ENCODE results near the gene BIN2. TPM values are rescaled to one million over a fixed set of nuclear protein-coding genes. Genes with fewer than 3 reads are reported as not detected.

BIN2 gene
- polyA plus RNA-seq, 1 experiment = 0.04 TPM

DNA sequence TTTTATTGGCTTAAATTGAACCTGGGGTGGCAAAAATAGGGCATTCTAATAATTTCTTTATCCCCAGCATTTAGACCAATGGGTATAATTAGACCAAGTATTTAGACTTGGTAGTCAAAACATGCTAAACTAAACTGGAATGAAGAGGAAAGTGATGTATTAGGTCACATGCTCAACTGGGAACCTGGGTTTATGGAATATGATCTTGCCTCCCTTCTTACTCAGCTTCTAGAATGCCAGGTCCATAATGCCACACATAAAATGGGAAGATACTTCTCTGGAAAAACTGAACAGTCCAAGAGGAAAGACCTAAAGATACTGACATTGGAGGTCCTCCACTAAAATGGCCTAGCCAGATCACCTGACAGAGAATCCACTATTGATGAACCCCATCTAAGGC lies 6.2 kb upstream of the BIN2 start:
- H3K4me3 ChIP-seq (ENCODE audit: low read depth, low read length) = no peak overlapping the region
- no peak for DNase-seq (ENCODE audit: low read depth, low spot score)
- no peak overlapping the region for H3K27ac ChIP-seq (ENCODE audit: low read depth, low read length)
- no peaks in the 10 kb centered on the region; the same call in 1 of the 2 replicates for H3K9me3 ChIP-seq (ENCODE audit: control insufficient read depth, insufficient read depth, low read length)
- no peaks in the 10 kb centered on the region for H3K27me3 ChIP-seq (ENCODE audit: control insufficient read depth, insufficient read depth, low read length)
- POLR2A ChIA-PET = interaction anchor here (0.7 kb wide), 1 partner anchor 284 kb away, joined by 4 read pairs; no protein-coding TSS in a partner anchor
- TF ChIP-seq, protein P1, sequence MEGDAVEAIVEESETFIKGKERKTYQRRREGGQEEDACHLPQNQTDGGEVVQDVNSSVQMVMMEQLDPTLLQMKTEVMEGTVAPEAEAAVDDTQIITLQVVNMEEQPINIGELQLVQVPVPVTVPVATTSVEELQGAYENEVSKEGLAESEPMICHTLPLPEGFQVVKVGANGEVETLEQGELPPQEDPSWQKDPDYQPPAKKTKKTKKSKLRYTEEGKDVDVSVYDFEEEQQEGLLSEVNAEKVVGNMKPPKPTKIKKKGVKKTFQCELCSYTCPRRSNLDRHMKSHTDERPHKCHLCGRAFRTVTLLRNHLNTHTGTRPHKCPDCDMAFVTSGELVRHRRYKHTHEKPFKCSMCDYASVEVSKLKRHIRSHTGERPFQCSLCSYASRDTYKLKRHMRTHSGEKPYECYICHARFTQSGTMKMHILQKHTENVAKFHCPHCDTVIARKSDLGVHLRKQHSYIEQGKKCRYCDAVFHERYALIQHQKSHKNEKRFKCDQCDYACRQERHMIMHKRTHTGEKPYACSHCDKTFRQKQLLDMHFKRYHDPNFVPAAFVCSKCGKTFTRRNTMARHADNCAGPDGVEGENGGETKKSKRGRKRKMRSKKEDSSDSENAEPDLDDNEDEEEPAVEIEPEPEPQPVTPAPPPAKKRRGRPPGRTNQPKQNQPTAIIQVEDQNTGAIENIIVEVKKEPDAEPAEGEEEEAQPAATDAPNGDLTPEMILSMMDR (IDR thresholded peaks at IDR 0.05; ENCODE audit: low read depth, low read length) = no peak
- CTCF ChIA-PET = interaction anchor here (0.6 to 4.3 kb wide), 2 partner anchors 11 to 406 kb away, joined by 4 to 31 read pairs; no protein-coding TSS in a partner anchor

DNA sequence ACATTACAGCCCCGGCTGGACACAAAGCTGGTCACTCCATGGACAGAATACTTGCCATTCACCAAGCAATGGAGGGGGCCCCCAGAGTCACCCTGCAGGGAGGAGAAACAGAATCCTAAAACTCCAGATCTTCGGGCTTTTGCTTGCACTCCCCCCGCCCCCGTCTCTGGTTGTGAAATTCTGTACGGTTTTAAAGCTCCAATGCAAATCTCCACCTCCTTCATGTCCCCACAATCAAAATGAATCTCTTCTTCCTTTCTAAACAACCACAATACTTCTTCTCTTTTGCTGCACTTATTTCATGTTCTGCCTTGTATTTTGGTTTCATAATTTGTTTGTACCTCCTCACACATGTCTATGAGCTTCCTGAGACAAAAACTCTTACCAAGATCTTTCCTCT lies 5.8 kb upstream of the BIN2 start:
- no peak for DNase-seq (ENCODE audit: low read depth, low spot score)
- Histone ChIP-seq H3K9me3 (ENCODE audit: control insufficient read depth, insufficient read depth, low read length) (no peaks in the 10 kb centered on the region; the same call in 1 of the 2 replicates), H3K27me3 (ENCODE audit: control insufficient read depth, insufficient read depth, low read length) (no peaks in the 10 kb centered on the region), H3K4me3 (ENCODE audit: low read depth, low read length) (no peak overlapping the region), H3K27ac (ENCODE audit: low read depth, low read length) (no peak overlapping the region)
- POLR2A ChIA-PET = interaction anchor here (0.7 kb wide), 1 partner anchor 284 kb away, joined by 4 read pairs; no protein-coding TSS in a partner anchor
- CTCF ChIA-PET = interaction anchor here (0.6 to 4.3 kb wide), 2 partner anchors 11 to 406 kb away, joined by 4 to 31 read pairs; no protein-coding TSS in a partner anchor
- TF ChIP-seq, protein P1 (IDR thresholded peaks at IDR 0.05; ENCODE audit: low read depth, low read length) = no peak

DNA sequence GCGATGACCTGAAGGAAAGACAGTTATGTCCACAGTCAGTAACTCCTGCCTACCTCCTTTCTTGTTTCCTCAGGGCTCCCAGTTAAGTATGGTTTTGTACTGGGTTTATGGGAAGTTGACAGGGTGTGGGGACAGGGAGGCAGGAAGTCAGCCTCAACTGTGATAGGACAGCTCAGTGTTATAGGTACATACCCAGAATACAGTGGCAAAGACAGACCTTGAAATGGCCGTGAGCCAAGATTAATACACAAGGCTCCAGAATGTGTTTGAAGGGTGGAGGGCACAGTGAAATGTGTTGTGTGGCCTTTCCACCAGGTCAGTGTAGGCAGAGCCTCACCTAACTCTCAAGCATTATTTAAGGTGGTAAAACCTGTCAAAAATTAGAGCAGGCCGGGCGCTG lies 4.6 kb upstream of the BIN2 start:
- no peaks in the 10 kb centered on the region; the same call in 1 of the 2 replicates for H3K9me3 ChIP-seq (ENCODE audit: control insufficient read depth, insufficient read depth, low read length)
- no peaks in the 10 kb centered on the region for H3K27me3 ChIP-seq (ENCODE audit: control insufficient read depth, insufficient read depth, low read length)
- TF ChIP-seq, protein P1 (IDR thresholded peaks at IDR 0.05; ENCODE audit: low read depth, low read length) = no peak
- ChIA-PET CTCF (interaction anchor here (3.1 kb wide), 1 partner anchor 13 kb away, joined by 15 read pairs; no protein-coding TSS in a partner anchor), POLR2A (no interaction called here)
- no peak for DNase-seq (ENCODE audit: low read depth, low spot score)
- H3K27ac ChIP-seq (ENCODE audit: low read depth, low read length) = no peak overlapping the region
- H3K4me3 ChIP-seq (ENCODE audit: low read depth, low read length) = no peak overlapping the region

DNA sequence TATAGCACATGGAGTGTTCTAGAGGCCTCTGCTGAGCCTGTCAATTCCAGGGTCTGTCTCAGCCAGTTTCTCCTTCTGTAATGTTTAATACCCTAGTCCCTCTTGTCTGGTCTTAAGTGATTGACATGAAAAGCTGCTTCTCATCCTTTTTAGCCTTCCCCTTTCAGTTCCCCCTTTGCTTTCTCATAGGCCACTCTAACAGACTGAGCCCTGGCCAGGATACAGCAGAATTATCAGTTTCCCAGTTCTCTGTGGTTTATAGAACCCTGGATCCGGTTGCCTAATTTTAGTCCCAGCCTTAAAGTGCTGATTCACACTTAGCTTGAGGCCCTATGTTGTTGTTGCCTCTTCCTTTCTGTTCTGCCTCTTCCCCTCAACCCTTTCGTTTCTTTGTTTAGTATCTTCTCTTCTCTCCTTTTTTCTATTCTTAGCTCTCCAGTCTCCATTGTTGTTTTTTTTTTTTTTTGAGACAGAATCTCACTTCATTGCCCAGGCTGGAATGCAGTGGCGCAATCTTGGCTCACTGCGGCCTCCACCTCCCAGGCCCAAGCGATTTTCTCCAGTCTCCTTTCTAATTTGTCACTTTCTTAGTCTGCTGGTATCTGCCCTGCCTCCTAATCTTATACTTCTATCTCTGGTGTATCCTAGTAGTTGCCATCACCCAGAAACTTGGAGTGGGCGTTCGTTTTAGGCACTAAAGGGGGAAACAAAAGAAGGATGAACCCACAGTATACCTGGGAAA lies 2.9 kb upstream of the BIN2 start:
- DNase-seq (ENCODE audit: low read depth, low spot score) = no peak
- Histone ChIP-seq H3K27me3 (ENCODE audit: control insufficient read depth, insufficient read depth, low read length) (no peaks in the 10 kb centered on the region), H3K9me3 (ENCODE audit: control insufficient read depth, insufficient read depth, low read length) (no peaks in the 10 kb centered on the region; the same call in 1 of the 2 replicates), H3K4me3 (ENCODE audit: low read depth, low read length) (no peak overlapping the region), H3K27ac (ENCODE audit: low read depth, low read length) (peak overlapping the region; percentile 34)
- CTCF ChIA-PET = interaction anchor here (0.6 to 3.1 kb wide), 3 partner anchors 14 to 848 kb away, joined by 3 to 15 read pairs (median 3); no protein-coding TSS in a partner anchor
- TF ChIP-seq, protein P1 (IDR thresholded peaks at IDR 0.05; ENCODE audit: low read depth, low read length) = no peak
- POLR2A ChIA-PET = interaction anchor here (0.7 kb wide), 2 partner anchors 24 to 502 kb away, joined by 5 to 10 read pairs; no protein-coding TSS in a partner anchor

DNA sequence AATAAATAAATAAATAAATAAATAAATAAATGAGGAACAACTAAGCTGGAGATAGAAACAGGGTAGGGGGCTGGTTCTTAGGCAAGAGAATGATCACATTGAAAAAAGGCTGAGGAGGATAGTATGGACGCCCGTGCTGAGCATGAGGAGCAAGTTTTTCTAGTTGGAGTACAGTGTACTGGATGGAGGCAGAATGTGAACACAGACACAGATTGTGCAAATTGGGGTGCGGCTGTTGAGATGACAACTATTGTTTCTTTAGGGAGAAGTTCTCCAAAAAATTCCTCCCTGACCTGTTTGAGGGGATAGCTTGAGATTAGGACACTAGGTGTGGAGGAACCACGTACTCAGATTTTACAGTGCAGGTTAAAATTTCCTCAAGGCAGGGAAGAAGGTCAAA lies 979 bp upstream of the BIN2 start:
- Histone ChIP-seq H3K27ac (ENCODE audit: low read depth, low read length) (no peak overlapping the region), H3K9me3 (ENCODE audit: control insufficient read depth, insufficient read depth, low read length) (no peaks in the 10 kb centered on the region), H3K27me3 (ENCODE audit: control insufficient read depth, insufficient read depth, low read length) (no peaks in the 10 kb centered on the region), H3K4me3 (ENCODE audit: low read depth, low read length) (no peak overlapping the region)
- TF ChIP-seq, protein P1 (IDR thresholded peaks at IDR 0.05; ENCODE audit: low read depth, low read length) = no peak
- POLR2A ChIA-PET = no interaction called here
- CTCF ChIA-PET = no interaction called here
- no peak for DNase-seq (ENCODE audit: low read depth, low spot score)

Data from AG04450 (cell line).